Hepatocyte (in vitro differentiated cells): ENCODE measurements around the gene TEX52.

Experiments used
- EZH2phosphoT487 ChIP-seq: fragments of 200-600 bp; sonication (generic); IDR thresholded peaks from one replicate; pipeline ENCODE4 v1.6.1; 2018; ENCODE audit warnings: antibody characterized with exemption, mild to moderate bottlenecking, low read depth, moderate library complexity; ENCODE audit not compliant: unreplicated experiment, severe bottlenecking
- TF ChIP-seq, protein P1 (sequence below): fragments of 200-600 bp; sonication (generic); IDR thresholded peaks from 2 replicates; pipeline ENCODE4 v1.5.1; 2016; ENCODE audit warnings: antibody characterized with exemption, mild to moderate bottlenecking; ENCODE audit not compliant: poor library complexity

DNA sequence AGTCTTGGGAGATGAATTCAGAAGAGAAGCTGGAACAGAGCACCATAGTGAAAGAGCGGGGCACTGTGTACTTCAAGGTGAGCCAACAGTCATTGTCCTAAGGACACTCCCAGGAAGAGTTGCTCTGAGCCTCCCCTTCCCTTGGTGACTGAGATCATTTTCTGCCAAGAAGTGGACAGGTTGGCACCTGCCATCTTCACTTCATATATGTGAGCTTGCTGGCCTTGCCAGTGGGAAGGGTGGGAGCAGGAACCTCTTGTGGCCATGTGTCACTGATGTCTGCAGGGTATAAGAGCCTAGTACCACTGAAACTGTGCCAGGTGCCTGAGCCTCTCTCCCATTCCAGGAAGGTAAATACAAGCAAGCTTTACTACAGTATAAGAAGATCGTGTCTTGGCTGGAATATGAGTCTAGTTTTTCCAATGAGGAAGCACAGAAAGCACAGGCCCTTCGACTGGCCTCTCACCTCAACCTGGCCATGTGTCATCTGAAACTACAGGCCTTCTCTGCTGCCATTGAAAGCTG lies 56.7 kb downstream of the TEX52 start:
- TF ChIP-seq, protein P1, sequence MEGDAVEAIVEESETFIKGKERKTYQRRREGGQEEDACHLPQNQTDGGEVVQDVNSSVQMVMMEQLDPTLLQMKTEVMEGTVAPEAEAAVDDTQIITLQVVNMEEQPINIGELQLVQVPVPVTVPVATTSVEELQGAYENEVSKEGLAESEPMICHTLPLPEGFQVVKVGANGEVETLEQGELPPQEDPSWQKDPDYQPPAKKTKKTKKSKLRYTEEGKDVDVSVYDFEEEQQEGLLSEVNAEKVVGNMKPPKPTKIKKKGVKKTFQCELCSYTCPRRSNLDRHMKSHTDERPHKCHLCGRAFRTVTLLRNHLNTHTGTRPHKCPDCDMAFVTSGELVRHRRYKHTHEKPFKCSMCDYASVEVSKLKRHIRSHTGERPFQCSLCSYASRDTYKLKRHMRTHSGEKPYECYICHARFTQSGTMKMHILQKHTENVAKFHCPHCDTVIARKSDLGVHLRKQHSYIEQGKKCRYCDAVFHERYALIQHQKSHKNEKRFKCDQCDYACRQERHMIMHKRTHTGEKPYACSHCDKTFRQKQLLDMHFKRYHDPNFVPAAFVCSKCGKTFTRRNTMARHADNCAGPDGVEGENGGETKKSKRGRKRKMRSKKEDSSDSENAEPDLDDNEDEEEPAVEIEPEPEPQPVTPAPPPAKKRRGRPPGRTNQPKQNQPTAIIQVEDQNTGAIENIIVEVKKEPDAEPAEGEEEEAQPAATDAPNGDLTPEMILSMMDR: no peak
- no peak for TF ChIP-seq EZH2phosphoT487
